CD4-positive, alpha-beta memory T cell (primary cell): ENCODE measurements around the gene ASAP3. TPM values are rescaled to one million over a fixed set of nuclear protein-coding genes. Genes with fewer than 3 reads are reported as not detected.
"Not testable (repeated sequence)": the region's sequence is repeated elsewhere in the genome, so short reads cannot be mapped to it uniquely, and the experiment has no call there.

Experiments used
- CTCF ChIA-PET: fragments of 350-600 bp; sonication (Branson Sonifier 250); formaldehyde crosslinking; loops from one replicate; lab custom pipeline; 2021; ENCODE audit warnings: inconsistent platforms; ENCODE audit not compliant: partially characterized antibody; lab: Charles Lee
- POLR2A ChIA-PET: fragments of 350-600 bp; sonication (Branson Sonifier 250); formaldehyde crosslinking; loops from one replicate; lab custom pipeline; 2021; ENCODE audit not compliant: partially characterized antibody; lab: Charles Lee
- DNase-seq, 5 donors: peaks; one replicate each; pipeline versions ENCODE4 v3.0.0 to v3.0.0-alpha.2; 2020 to 2022; ENCODE audit warnings: mixed read lengths in 1 of 5
- H3K27ac ChIP-seq: one replicate; pipeline ENCODE4 v1.7.0; 2013; ENCODE audit warnings: low read depth, low read length
- H3K27me3 ChIP-seq: 2 replicates; pipeline ENCODE4 v1.7.0; 2013; ENCODE audit warnings: mild to moderate bottlenecking, low read length, moderate library complexity; ENCODE audit not compliant: insufficient read depth
- H3K36me3 ChIP-seq: 2 replicates; pipeline ENCODE4 v1.7.0; 2013; ENCODE audit warnings: mild to moderate bottlenecking, low read length, moderate library complexity; ENCODE audit not compliant: insufficient read depth
- H3K4me1 ChIP-seq: 2 replicates; pipeline ENCODE4 v1.7.0; 2013; ENCODE audit warnings: mild to moderate bottlenecking, low read length, moderate library complexity; ENCODE audit not compliant: insufficient read depth
- H3K4me3 ChIP-seq, 2 donors: one replicate each; pipeline ENCODE4 v1.7.0; 2013; ENCODE audit warnings: low read length in 2 of 2, mild to moderate bottlenecking in 1 of 2
- H3K9me3 ChIP-seq, 2 donors: one replicate each; pipeline ENCODE4 v1.7.0; 2013; ENCODE audit warnings: low read length in 2 of 2, control low read depth in 1 of 2; ENCODE audit not compliant: control insufficient read depth in 1 of 2
- H3K27ac Mint-ChIP-seq, 7 donors: one replicate each; pipeline ENCODE4 v1.8.0; 2020 to 2021; ENCODE audit warnings: mixed read lengths in 7 of 7, mild to moderate bottlenecking in 6 of 7, inconsistent platforms in 3 of 7, moderate library complexity in 3 of 7
- H3K27me3 Mint-ChIP-seq, 2 donors: one replicate each; pipeline ENCODE4 v1.8.0; 2020 to 2021; ENCODE audit warnings: mixed read lengths in 2 of 2
- H3K36me3 Mint-ChIP-seq, 2 donors: one replicate each; pipeline ENCODE4 v1.8.0; 2020 to 2021; ENCODE audit warnings: mixed read lengths in 2 of 2, inconsistent platforms in 1 of 2, mild to moderate bottlenecking in 1 of 2
- H3K4me1 Mint-ChIP-seq, 4 donors: one replicate each; pipeline ENCODE4 v1.8.0; 2020 to 2021; ENCODE audit warnings: mixed read lengths in 4 of 4, mild to moderate bottlenecking in 1 of 4
- H3K4me3 Mint-ChIP-seq, 8 donors: one replicate each; pipeline ENCODE4 v1.8.0; 2020 to 2021; ENCODE audit warnings: mixed read lengths in 8 of 8, mild to moderate bottlenecking in 7 of 8, moderate library complexity in 6 of 8, inconsistent platforms in 3 of 8
- H3K9me3 Mint-ChIP-seq, 8 donors: one replicate each; pipeline ENCODE4 v1.8.0; 2020 to 2021; ENCODE audit warnings: mixed read lengths in 8 of 8, mild to moderate bottlenecking in 5 of 8, inconsistent platforms in 3 of 8, moderate library complexity in 1 of 8
- intact Hi-C: fragments of 100-400 bp; cut with micrococcal nuclease; formaldehyde crosslinking; loops from one replicate; pipeline ENCODE4 v1.15.1; 2023
- polyA plus RNA-seq, 2 donors: library from polyadenylated mRNA; unstranded; fragments of 300-500 nt; fragmentation: Illumina TruSeq; gene quantifications; one replicate each; pipeline ENCODE4 v1.2.3, GENCODE V29; 2021
- total RNA-seq, 2 experiments: library from RNA; stranded (reverse); gene quantifications; one replicate each; pipeline ENCODE4 v1.2.3, GENCODE V29; 2021

ASAP3 gene
- total and polyA plus RNA-seq, 4 experiments from 2014 or later = 0.73 to 1.4 (median 1.3) TPM

- ChIA-PET POLR2A (interaction anchor here (1.5 to 6.1 kb wide), 3 partner anchors 8 to 16 kb away, joined by 7 to 41 read pairs (median 16); no protein-coding TSS in a partner anchor), CTCF (interaction anchor here (1.2 to 4.4 kb wide), 5 partner anchors 10 to 24 kb away, joined by 5 to 25 read pairs (median 12); no protein-coding TSS in a partner anchor)
- Histone ChIP-seq H3K4me1 (no peaks in the 10 kb centered on the region), H3K9me3 (no peaks in the 10 kb centered on the region), H3K27ac (no peak overlapping the region), H3K36me3 (peaks cover 5% of the 10 kb centered on the region), H3K4me3 (no peak overlapping the region), H3K27me3 (no peaks in the 10 kb centered on the region)
- intact Hi-C loops = no loop called here
- peaks cover 7 to 8% of the 10 kb centered on the region in 2 donors for H3K36me3 Mint-ChIP-seq
- peaks cover 0 to 6% (median 3%) of the 10 kb centered on the region in 4 donors for H3K4me1 Mint-ChIP-seq
- H3K27ac Mint-ChIP-seq = no peak overlapping the region
- no peak overlapping the region for H3K4me3 Mint-ChIP-seq
- DNase-seq = no peak
- no peaks in the 10 kb centered on the region for H3K27me3 Mint-ChIP-seq
- no peaks in the 10 kb centered on the region for H3K9me3 Mint-ChIP-seq
Measured at GRCh38 chr1:23515905-23516304, 31.9 kb upstream of the ASAP3 start.

- Mint-ChIP-seq H3K36me3 (peaks cover 7 to 13% of the 10 kb centered on the region in 2 donors), H3K27ac (peak overlapping the region in 3 of 7 donors; percentile 31 to 76 (median 46)), H3K27me3 (no peaks in the 10 kb centered on the region), H3K9me3 (no peaks in the 10 kb centered on the region), H3K4me1 (peaks cover 0 to 5% (median 2%) of the 10 kb centered on the region in 4 donors), H3K4me3 (no peak overlapping the region)
- Histone ChIP-seq H3K4me1 (no peaks in the 10 kb centered on the region), H3K27me3 (no peaks in the 10 kb centered on the region), H3K36me3 (peaks cover 11% of the 10 kb centered on the region), H3K4me3 (no peak overlapping the region), H3K27ac (no peak overlapping the region), H3K9me3 (no peaks in the 10 kb centered on the region)
- DNase-seq = no peak
- POLR2A ChIA-PET = interaction anchor here (1.1 to 6.1 kb wide), 5 partner anchors 10 to 25 kb away, joined by 3 to 41 read pairs (median 7); no protein-coding TSS in a partner anchor
- intact Hi-C loops = no loop called here
- CTCF ChIA-PET = interaction anchor here (1.0 to 4.4 kb wide), 6 partner anchors 8 to 26 kb away, joined by 3 to 25 read pairs (median 11); no protein-coding TSS in a partner anchor
Measured at GRCh38 chr1:23514111-23514679, 30.2 kb upstream of the ASAP3 start.

GRCh38 chr1:23509896-23510295, 25.9 kb upstream of the ASAP3 start:
- H3K27ac ChIP-seq = no peak overlapping the region
- H3K27me3 ChIP-seq = no peaks in the 10 kb centered on the region
- Mint-ChIP-seq H3K4me3 (no peak overlapping the region), H3K27ac (peak overlapping the region in 1 of 7 donors; percentile 8), H3K27me3 (no peaks in the 10 kb centered on the region), H3K36me3 (peaks cover 2 to 7% of the 10 kb centered on the region in 2 donors), H3K4me1 (peaks cover 0 to 1% (median 0%) of the 10 kb centered on the region in 4 donors), H3K9me3 (no peaks in the 10 kb centered on the region)
- CTCF ChIA-PET = interaction anchor here (1.0 kb wide), 1 partner anchor 18 kb away, joined by 3 read pairs; no protein-coding TSS in a partner anchor
- POLR2A ChIA-PET = interaction anchor here (1.6 kb wide), 1 partner anchor 13 kb away, joined by 3 read pairs; no protein-coding TSS in a partner anchor
- intact Hi-C loops = no loop called here
- H3K9me3 ChIP-seq = no peaks in the 10 kb centered on the region
- H3K4me3 ChIP-seq = no peak overlapping the region
- DNase-seq = no peak
- H3K4me1 ChIP-seq = no peaks in the 10 kb centered on the region
- H3K36me3 ChIP-seq = peaks cover 6% of the 10 kb centered on the region

GRCh38 chr1:23506376-23507107, 22.6 kb upstream of the ASAP3 start:
- no peaks in the 10 kb centered on the region for H3K27me3 Mint-ChIP-seq
- no peaks in the 10 kb centered on the region for H3K9me3 Mint-ChIP-seq
- H3K9me3 ChIP-seq = no peaks in the 10 kb centered on the region
- intact Hi-C loops = no loop called here
- peaks cover 2 to 7% of the 10 kb centered on the region in 2 donors for H3K36me3 Mint-ChIP-seq
- peak overlapping the region in 4 of 7 donors; percentile 25 to 54 (median 30) for H3K27ac Mint-ChIP-seq
- no peak for DNase-seq
- no peak overlapping the region for H3K27ac ChIP-seq
- H3K4me3 Mint-ChIP-seq = no peak overlapping the region
- POLR2A ChIA-PET = no interaction called here
- no peaks in the 10 kb centered on the region for H3K27me3 ChIP-seq
- H3K4me3 ChIP-seq = no peak overlapping the region
- no peaks in the 10 kb centered on the region for H3K4me1 ChIP-seq
- CTCF ChIA-PET = interaction anchor here (0.9 to 4.5 kb wide), 5 partner anchors 8 to 130 kb away, joined by 3 to 43 read pairs (median 5); no protein-coding TSS in a partner anchor
- peaks cover 6% of the 10 kb centered on the region for H3K36me3 ChIP-seq
- H3K4me1 Mint-ChIP-seq = peaks cover 0 to 2% (median 0%) of the 10 kb centered on the region in 4 donors

- H3K9me3 ChIP-seq = no peaks in the 10 kb centered on the region
- intact Hi-C loops = no loop called here
- ChIA-PET POLR2A (no interaction called here), CTCF (interaction anchor here (1.2 to 4.5 kb wide), 5 partner anchors 8 to 129 kb away, joined by 3 to 43 read pairs (median 6); no protein-coding TSS in a partner anchor)
- Mint-ChIP-seq H3K36me3 (peaks cover 2 to 5% of the 10 kb centered on the region in 2 donors), H3K4me3 (no peak overlapping the region), H3K27me3 (no peaks in the 10 kb centered on the region), H3K27ac (peak overlapping the region in 3 of 7 donors; percentile 25 to 54 (median 53)), H3K9me3 (no peaks in the 10 kb centered on the region), H3K4me1 (peaks cover 0 to 2% (median 0%) of the 10 kb centered on the region in 4 donors)
- H3K4me1 ChIP-seq = no peaks in the 10 kb centered on the region
- DNase-seq = no peak
- peaks cover 6% of the 10 kb centered on the region for H3K36me3 ChIP-seq
- no peaks in the 10 kb centered on the region for H3K27me3 ChIP-seq
- no peak overlapping the region for H3K4me3 ChIP-seq
- no peak overlapping the region for H3K27ac ChIP-seq
Measured at GRCh38 chr1:23505851-23506250, 21.9 kb upstream of the ASAP3 start.

GRCh38 chr1:23504156-23504555, 20.2 kb upstream of the ASAP3 start:
- not testable (repeated sequence) for H3K27me3 Mint-ChIP-seq, H3K27ac ChIP-seq
- CTCF ChIA-PET = interaction anchor here (1.1 to 1.9 kb wide), 2 partner anchors 11 to 35 kb away, joined by 3 to 6 read pairs; no protein-coding TSS in a partner anchor

GRCh38 chr1:23502951-23503350, 19.0 kb upstream of the ASAP3 start:
- intact Hi-C loops = no loop called here
- no peaks in the 10 kb centered on the region for H3K4me1 ChIP-seq

More at GRCh38 chr1:23504156-23504555, 20.2 kb upstream of the ASAP3 start:
- H3K36me3 Mint-ChIP-seq, POLR2A ChIA-PET, H3K4me1 Mint-ChIP-seq, DNase-seq, H3K4me3 Mint-ChIP-seq, H3K27ac Mint-ChIP-seq, H3K4me1 ChIP-seq, H3K4me3 ChIP-seq, H3K27me3 ChIP-seq, intact Hi-C loops, H3K9me3 Mint-ChIP-seq, H3K36me3 ChIP-seq, H3K9me3 ChIP-seq: not testable (repeated sequence)

More at GRCh38 chr1:23502951-23503350, 19.0 kb upstream of the ASAP3 start:
- POLR2A ChIA-PET = interaction anchor here (9.3 kb wide), 1 partner anchor 29 kb away, joined by 135 read pairs; the partner anchor contains the start of gene E2F2
- Mint-ChIP-seq H3K27ac (no peak overlapping the region), H3K9me3 (no peaks in the 10 kb centered on the region), H3K36me3 (no peaks in the 10 kb centered on the region), H3K4me1 (peaks cover 0 to 4% (median 1%) of the 10 kb centered on the region in 4 donors), H3K27me3 (no peaks in the 10 kb centered on the region), H3K4me3 (no peak overlapping the region)
- Histone ChIP-seq H3K27ac (no peak overlapping the region), H3K4me3 (no peak overlapping the region), H3K27me3 (no peaks in the 10 kb centered on the region), H3K36me3 (no peaks in the 10 kb centered on the region), H3K9me3 (no peaks in the 10 kb centered on the region)
- CTCF ChIA-PET = interaction anchor here (12.1 kb wide), 1 partner anchor 30 kb away, joined by 924 read pairs; the partner anchor contains the start of gene E2F2
- DNase-seq = no peak
